CD14-positive monocyte (primary cell): ENCODE data around the gene TUSC2. TPM values are rescaled to one million over a fixed set of nuclear protein-coding genes. Genes with fewer than 3 reads are reported as not detected.
A peak's percentile ranks its signal among the peaks of the same experiment; 100 is the strongest.

Source experiments
- DNase-seq, 3 donors: peaks; one replicate each; pipeline ENCODE4 v3.0.0-alpha.2; 2011 to 2022
- H2AFZ ChIP-seq: 2 replicates; pipeline ENCODE4 v1.6.0; 2012; ENCODE audit warnings: mild to moderate bottlenecking, low read depth, low read length, inconsistent platforms; ENCODE audit not compliant: insufficient read depth, poor library complexity, severe bottlenecking
- H3K27ac ChIP-seq, 2 donors: 1 replicate in 1 of 2; 2 replicates in 1 of 2; pipeline ENCODE4 v1.5.1; 2012 to 2013; ENCODE audit warnings: low read length in 2 of 2, control low read depth in 1 of 2, inconsistent platforms in 1 of 2, low read depth in 1 of 2, mild to moderate bottlenecking in 1 of 2
- H3K27me3 ChIP-seq, 2 donors: one replicate each; pipeline versions ENCODE4 v1.6.0 to v1.6.1; 2011 to 2013; ENCODE audit warnings: low read length in 2 of 2; ENCODE audit not compliant: control insufficient read depth in 2 of 2, insufficient read depth in 2 of 2
- H3K36me3 ChIP-seq, 2 donors: replicated peaks in 1 of 2; 1 replicate in 1 of 2; 2 replicates in 1 of 2; pipeline versions ENCODE4 v1.5.1 to v1.6.1; 2012 to 2013; ENCODE audit warnings: low read length in 2 of 2, control low read depth in 1 of 2, inconsistent platforms in 1 of 2, mild to moderate bottlenecking in 1 of 2; ENCODE audit not compliant: insufficient read depth in 2 of 2, control insufficient read depth in 1 of 2
- H3K4me1 ChIP-seq, 2 donors: 1 replicate in 1 of 2; 2 replicates in 1 of 2; pipeline versions ENCODE4 v1.5.1 to v1.6.1; 2012 to 2013; ENCODE audit warnings: low read length in 2 of 2, control low read depth in 1 of 2, inconsistent platforms in 1 of 2, mild to moderate bottlenecking in 1 of 2, moderate library complexity in 1 of 2; ENCODE audit not compliant: insufficient read depth in 2 of 2, control insufficient read depth in 1 of 2
- H3K4me2 ChIP-seq: replicated peaks from 2 replicates; pipeline ENCODE3; 2012; ENCODE audit warnings: low read length, moderate library complexity, mild to moderate bottlenecking; ENCODE audit not compliant: poor library complexity, severe bottlenecking; ENCODE audit errors: extremely low read depth
- H3K4me3 ChIP-seq, 3 experiments: fragments of 200-600 bp in 1 of 3; sonication (generic) in 1 of 3; replicated peaks in 1 of 3; 1 replicate in 2 of 3; 2 replicates in 1 of 3; pipeline ENCODE4 v1.5.1; 2011 to 2013; ENCODE audit warnings: low read length in 3 of 3, mild to moderate bottlenecking in 3 of 3, control low read depth in 2 of 3, low read depth in 2 of 3, inconsistent platforms in 1 of 3, moderate library complexity in 1 of 3
- H3K79me2 ChIP-seq: 2 replicates; pipeline ENCODE4 v1.6.0; 2012; ENCODE audit warnings: mild to moderate bottlenecking, control low read depth, inconsistent platforms, low read length, moderate library complexity; ENCODE audit not compliant: insufficient read depth
- H3K9ac ChIP-seq: 2 replicates; pipeline ENCODE4 v1.6.0; 2017; ENCODE audit warnings: low read length, mild to moderate bottlenecking; ENCODE audit not compliant: insufficient read depth, poor library complexity, severe bottlenecking
- H3K9me3 ChIP-seq, 2 donors: replicated peaks in 1 of 2; 1 replicate in 1 of 2; 2 replicates in 1 of 2; pipeline versions ENCODE4 v1.5.1 to v1.6.1; 2012 to 2013; ENCODE audit warnings: low read length in 2 of 2, control low read depth in 1 of 2; ENCODE audit not compliant: control insufficient read depth in 1 of 2, insufficient read depth in 1 of 2
- H4K20me1 ChIP-seq: 2 replicates; pipeline ENCODE4 v1.6.0; 2012; ENCODE audit warnings: mild to moderate bottlenecking, low read length, control low read depth, moderate library complexity; ENCODE audit not compliant: insufficient read depth
- H3K27ac Mint-ChIP-seq, 7 donors: one replicate each; pipeline ENCODE4 v1.8.0; 2020; ENCODE audit warnings: mild to moderate bottlenecking in 7 of 7, mixed read lengths in 7 of 7, moderate library complexity in 6 of 7, inconsistent platforms in 2 of 7
- H3K27me3 Mint-ChIP-seq, 3 donors: one replicate each; pipeline ENCODE4 v1.8.0; 2021 to 2022; ENCODE audit warnings: low read depth in 3 of 3, mild to moderate bottlenecking in 3 of 3, mixed read lengths in 3 of 3, moderate library complexity in 3 of 3, inconsistent platforms in 1 of 3
- H3K36me3 Mint-ChIP-seq, 2 donors: one replicate each; pipeline ENCODE4 v1.8.0; 2020; ENCODE audit warnings: mixed read lengths in 2 of 2, inconsistent platforms in 1 of 2, mild to moderate bottlenecking in 1 of 2
- H3K4me1 Mint-ChIP-seq: one replicate; pipeline ENCODE4 v1.8.0; 2020; ENCODE audit warnings: mild to moderate bottlenecking, mixed read lengths
- H3K4me3 Mint-ChIP-seq, 2 donors: one replicate each; pipeline ENCODE4 v1.8.0; 2020; ENCODE audit warnings: mild to moderate bottlenecking in 2 of 2, mixed read lengths in 2 of 2, moderate library complexity in 1 of 2
- H3K9me3 Mint-ChIP-seq, 7 donors: one replicate each; pipeline ENCODE4 v1.8.0; 2020 to 2022; ENCODE audit warnings: mixed read lengths in 7 of 7, mild to moderate bottlenecking in 6 of 7, moderate library complexity in 6 of 7, inconsistent platforms in 2 of 7
- CTCF ChIP-seq: fragments of 200-600 bp; IDR thresholded peaks from one replicate; pipeline ENCODE4 v1.8.0; 2022; ENCODE audit warnings: antibody characterized with exemption, mild to moderate bottlenecking
- WGBS: methylation state at CpG from one replicate; pipeline ENCODE4 v1.1.5; 2013; ENCODE audit warnings: missing lambda C conversion rate; ENCODE audit not compliant: insufficient coverage; 5-methylcytosine and 5-hydroxymethylcytosine counted together
- intact Hi-C, 2 donors: fragments of 100-400 bp; cut with micrococcal nuclease; formaldehyde crosslinking; loops; one replicate each; pipeline versions ENCODE4 v1.15.0 to v1.15.1; 2023
- polyA plus RNA-seq, 3 donors: library from polyadenylated mRNA; depleted of rRNA in 1 of 3; unstranded in 2 of 3; stranded (reverse) in 1 of 3; fragments of 300-500 nt in 2 of 3; fragments of >200 nt in 1 of 3; fragmentation: Illumina TruSeq in 2 of 3; gene quantifications; 1 replicate in 2 of 3; 2 replicates in 1 of 3; pipeline ENCODE4 v1.2.3, GENCODE V29; 2012 to 2021

Gene TUSC2
- polyA plus RNA-seq, 3 donors: 22.6 to 55.7 (median 47.0) TPM

- 100% methylated on average over 1 of the region's 5 CpGs for WGBS
- TF ChIP-seq CTCF: no peak
- Histone ChIP-seq H4K20me1 (no peaks in the 10 kb centered on the region), H3K27ac (no peak overlapping the region), H3K4me3 (peak overlapping the region in 1 of 3 experiments; percentile 77), H3K79me2 (no peaks in the 10 kb centered on the region), H3K4me2 (peak overlapping the region; percentile 91), H3K36me3 (no peaks in the 10 kb centered on the region), H3K4me1 (peaks cover 13 to 15% of the 10 kb centered on the region in 2 donors), H2AFZ (peak overlapping the region; percentile 94), H3K9me3 (no peaks in the 10 kb centered on the region), H3K27me3 (peaks cover 0 to 12% of the 10 kb centered on the region in 2 donors), H3K9ac (no peak overlapping the region)
- peaks cover 11 to 30% (median 14%) of the 10 kb centered on the region in 3 donors for H3K27me3 Mint-ChIP-seq
- H3K4me1 Mint-ChIP-seq: peaks cover 13% of the 10 kb centered on the region
- H3K36me3 Mint-ChIP-seq: no peaks in the 10 kb centered on the region
- H3K27ac Mint-ChIP-seq: peak overlapping the region in 3 of 7 donors; percentile 11 to 72 (median 66)
- DNase-seq: no peak
- H3K9me3 Mint-ChIP-seq: peaks cover 0 to 3% (median 0%) of the 10 kb centered on the region in 7 donors
- peak overlapping the region; percentile 77 to 87 for H3K4me3 Mint-ChIP-seq
- intact Hi-C loops: no loop called here
Measured at GRCh38 chr3:50365842-50366220, 37.8 kb upstream of the TUSC2 start.

DNA sequence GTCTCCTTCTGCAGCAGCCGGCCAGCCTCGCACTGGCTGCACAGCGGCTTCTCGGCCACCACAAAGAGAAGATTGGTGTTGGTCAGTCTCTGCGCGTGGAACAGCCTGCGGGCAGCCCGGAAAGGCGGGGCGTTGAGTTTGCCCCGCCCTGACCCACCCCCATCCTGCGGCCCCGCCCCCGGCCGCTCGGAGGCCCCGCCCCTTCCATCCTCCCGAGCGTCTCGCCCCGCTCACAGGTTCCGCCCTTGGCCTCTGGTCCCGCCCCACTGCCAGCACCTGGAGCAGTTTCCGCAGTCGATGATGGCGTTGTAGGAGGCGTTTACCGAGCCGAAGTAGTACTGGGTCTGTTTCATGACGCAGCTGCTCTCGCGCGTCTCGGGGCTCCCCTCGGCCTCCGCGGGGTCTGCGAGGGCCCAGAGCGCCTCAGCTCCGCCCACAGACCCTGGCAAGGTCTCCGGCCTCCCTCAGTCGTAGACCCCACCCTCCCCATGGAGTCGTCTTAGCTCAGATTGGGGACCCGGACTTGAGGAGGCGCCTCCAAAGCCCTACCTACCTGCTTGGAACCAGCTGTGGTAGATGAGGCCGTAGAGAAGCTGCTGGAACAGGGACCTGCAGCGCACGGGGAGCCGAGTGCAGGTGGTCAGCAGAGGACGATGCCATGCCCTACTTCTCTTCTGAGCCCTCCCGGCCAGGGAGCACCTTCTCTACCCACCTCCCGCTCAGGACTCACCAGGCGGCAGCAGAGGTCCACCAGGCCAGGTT lies 37.2 kb upstream of the TUSC2 start:
- Histone ChIP-seq H3K36me3 (no peaks in the 10 kb centered on the region), H3K9ac (peak overlapping the region; percentile 15), H2AFZ (peak overlapping the region; percentile 94), H3K4me2 (peak overlapping the region; percentile 91), H4K20me1 (no peaks in the 10 kb centered on the region), H3K79me2 (no peaks in the 10 kb centered on the region), H3K9me3 (no peaks in the 10 kb centered on the region), H3K4me1 (peaks cover 13 to 15% of the 10 kb centered on the region in 2 donors), H3K27ac (no peak overlapping the region), H3K27me3 (peaks cover 0 to 12% of the 10 kb centered on the region in 2 donors), H3K4me3 (peak overlapping the region; percentile 41 to 77 (median 45))
- intact Hi-C loops: no loop called here
- no peak for TF ChIP-seq CTCF
- Mint-ChIP-seq H3K27me3 (peaks cover 11 to 30% (median 14%) of the 10 kb centered on the region in 3 donors), H3K4me3 (peak overlapping the region; percentile 77 to 87), H3K4me1 (peaks cover 13% of the 10 kb centered on the region), H3K36me3 (no peaks in the 10 kb centered on the region), H3K9me3 (peaks cover 0 to 3% (median 0%) of the 10 kb centered on the region in 7 donors), H3K27ac (peak overlapping the region in 3 of 7 donors; percentile 11 to 72 (median 66))
- DNase-seq: peak; percentile 71 to 77 (median 72)
- under 1% methylated on average over 30 of the region's 53 CpGs for WGBS
